Measurements from ENCODE around the gene COL9A3. TPM values are rescaled to one million over a fixed set of nuclear protein-coding genes. Genes with fewer than 3 reads are reported as not detected.

Gene COL9A3
- total RNA-seq, 4 donors from 2014 or later, result 6.0 to 223 (median 8.0) TPM

DNA sequence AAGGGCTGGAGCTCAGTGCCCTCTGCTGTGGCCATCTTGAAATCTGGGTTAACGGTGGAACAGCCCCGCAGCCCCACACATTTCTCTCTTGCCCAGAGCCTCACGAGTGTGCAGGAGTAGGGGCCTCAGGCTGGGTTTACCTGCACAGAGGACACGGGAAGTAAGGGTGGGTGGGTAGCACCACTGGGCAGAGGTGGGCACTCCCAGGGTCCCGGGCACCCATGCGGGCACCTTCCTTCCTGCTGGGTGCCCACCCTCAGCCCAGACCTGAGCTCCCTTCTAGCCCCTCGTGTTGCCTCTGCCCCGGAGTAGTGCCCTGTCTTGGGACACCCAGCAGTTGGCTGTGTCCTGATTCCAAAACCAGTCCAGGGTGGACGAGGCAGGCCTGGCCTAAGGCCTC is 11.2 kb downstream of the COL9A3 start:
- no peak for TF ChIP-seq POLR2AphosphoS5 (IDR thresholded peaks at IDR 0.05)
- TF ChIP-seq, protein P1, sequence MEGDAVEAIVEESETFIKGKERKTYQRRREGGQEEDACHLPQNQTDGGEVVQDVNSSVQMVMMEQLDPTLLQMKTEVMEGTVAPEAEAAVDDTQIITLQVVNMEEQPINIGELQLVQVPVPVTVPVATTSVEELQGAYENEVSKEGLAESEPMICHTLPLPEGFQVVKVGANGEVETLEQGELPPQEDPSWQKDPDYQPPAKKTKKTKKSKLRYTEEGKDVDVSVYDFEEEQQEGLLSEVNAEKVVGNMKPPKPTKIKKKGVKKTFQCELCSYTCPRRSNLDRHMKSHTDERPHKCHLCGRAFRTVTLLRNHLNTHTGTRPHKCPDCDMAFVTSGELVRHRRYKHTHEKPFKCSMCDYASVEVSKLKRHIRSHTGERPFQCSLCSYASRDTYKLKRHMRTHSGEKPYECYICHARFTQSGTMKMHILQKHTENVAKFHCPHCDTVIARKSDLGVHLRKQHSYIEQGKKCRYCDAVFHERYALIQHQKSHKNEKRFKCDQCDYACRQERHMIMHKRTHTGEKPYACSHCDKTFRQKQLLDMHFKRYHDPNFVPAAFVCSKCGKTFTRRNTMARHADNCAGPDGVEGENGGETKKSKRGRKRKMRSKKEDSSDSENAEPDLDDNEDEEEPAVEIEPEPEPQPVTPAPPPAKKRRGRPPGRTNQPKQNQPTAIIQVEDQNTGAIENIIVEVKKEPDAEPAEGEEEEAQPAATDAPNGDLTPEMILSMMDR (IDR thresholded peaks at IDR 0.05), result no peak
- TF ChIP-seq EP300 (IDR thresholded peaks at IDR 0.05; ENCODE audit: low read depth), result no peak
- TF ChIP-seq POLR2A (IDR thresholded peaks at IDR 0.05), result no peak
- H3K27me3 ChIP-seq, result no peaks in the 10 kb centered on the region
- H3K9me3 ChIP-seq, result no peaks in the 10 kb centered on the region
- WGBS, 2 donors (ENCODE audit: low coverage in 1 of 2), result 86% methylated on average over 9 of the region's 9 CpGs; no CpG with 5 or more reads in 1 of the 2 donors
- H3K4me1 ChIP-seq, result peaks cover 31 to 36% (median 33%) of the 10 kb centered on the region in 4 donors
- no peak overlapping the region for H3K4me3 ChIP-seq
- H3K27ac ChIP-seq, result no peak overlapping the region
- DNase-seq, result no peak
- no peaks in the 10 kb centered on the region for H3K36me3 ChIP-seq
- in situ Hi-C loops (cut with MboI; ENCODE audit: low pct_ligation_motif_present in 1 of 4, low pct_unique_long_range_greater_than_20kb in 1 of 4, low sequenced_read_pairs in 3 of 4) (no loop called here), intact Hi-C loops (cut with DNase I; ENCODE audit: low total_unique reads) (no loop called here)

- TF ChIP-seq POLR2A (IDR thresholded peaks at IDR 0.05), result no peak
- in situ Hi-C loops (cut with MboI; ENCODE audit: low pct_ligation_motif_present in 1 of 4, low pct_unique_long_range_greater_than_20kb in 1 of 4, low sequenced_read_pairs in 3 of 4) (no loop called here), intact Hi-C loops (cut with DNase I; ENCODE audit: low total_unique reads) (no loop called here)
- Histone ChIP-seq H3K4me3 (no peak overlapping the region), H3K4me1 (peaks cover 31 to 40% (median 36%) of the 10 kb centered on the region in 4 donors), H3K9me3 (no peaks in the 10 kb centered on the region), H3K27me3 (no peaks in the 10 kb centered on the region), H3K27ac (no peak overlapping the region), H3K36me3 (no peaks in the 10 kb centered on the region)
- WGBS, 2 donors (ENCODE audit: low coverage in 1 of 2), result 83% methylated on average over 28 of the region's 29 CpGs; no CpG with 5 or more reads in 1 of the 2 donors
- no peak for DNase-seq
These were observed 11.8 kb downstream of the COL9A3 start for GRCh38 chr20:62828511-62829230.

DNA sequence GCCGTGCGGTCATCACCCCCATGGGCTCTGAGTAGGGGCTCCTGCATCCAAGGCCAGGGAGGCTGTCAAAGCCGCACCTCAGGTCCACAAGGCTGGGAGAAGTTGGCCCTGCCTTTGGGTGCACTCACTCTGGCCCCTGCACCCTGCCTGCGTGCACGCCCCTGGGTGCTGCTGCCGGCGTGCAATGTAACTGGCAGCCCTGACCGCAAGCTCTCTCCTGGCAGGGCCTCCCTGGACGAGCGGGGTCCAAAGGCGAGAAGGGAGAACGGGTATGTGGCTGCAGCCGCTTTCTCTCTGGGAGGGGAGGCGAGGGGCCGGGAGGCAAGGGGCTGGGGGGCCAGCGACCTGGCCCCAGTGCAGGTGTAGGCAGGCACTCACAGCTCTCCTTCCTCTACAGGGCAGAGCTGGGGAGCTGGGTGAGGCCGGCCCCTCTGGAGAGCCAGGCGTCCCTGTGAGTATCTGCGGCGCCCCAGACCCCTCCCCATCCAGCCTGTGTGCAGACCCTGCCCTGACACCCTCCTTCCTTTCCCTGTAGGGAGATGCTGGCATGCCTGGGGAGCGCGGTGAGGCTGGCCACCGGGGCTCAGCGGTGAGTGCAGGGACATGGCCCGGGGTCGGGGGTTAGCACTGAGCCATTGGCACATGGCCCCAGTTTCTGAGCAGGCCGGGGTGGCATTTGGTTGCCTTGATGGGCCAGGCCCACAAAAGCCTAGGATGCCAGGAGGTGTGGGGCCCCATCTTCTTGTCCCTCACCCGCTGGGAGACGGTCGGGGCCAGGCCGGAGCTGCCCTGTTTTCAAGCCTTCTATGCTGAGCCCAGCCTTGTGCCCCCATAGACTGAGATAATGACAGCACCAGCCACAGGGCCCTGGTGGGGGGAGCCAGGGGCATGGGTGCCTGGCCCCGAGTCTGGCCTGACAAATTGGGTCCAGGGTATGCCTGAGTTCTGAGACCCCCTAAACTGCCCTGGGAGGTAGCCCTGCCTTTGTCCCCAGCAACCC is 12.7 kb downstream of the COL9A3 start:
- TF ChIP-seq POLR2AphosphoS5 (IDR thresholded peaks at IDR 0.05) (no peak), POLR2A (IDR thresholded peaks at IDR 0.05) (no peak), EP300 (IDR thresholded peaks at IDR 0.05; ENCODE audit: low read depth) (no peak)
- TF ChIP-seq, protein P1 (IDR thresholded peaks at IDR 0.05), result no peak
- Histone ChIP-seq H3K4me3 (no peak overlapping the region), H3K36me3 (no peaks in the 10 kb centered on the region), H3K27me3 (no peaks in the 10 kb centered on the region), H3K4me1 (peaks cover 22 to 37% (median 32%) of the 10 kb centered on the region in 4 donors), H3K9me3 (no peaks in the 10 kb centered on the region), H3K27ac (no peak overlapping the region)
- intact Hi-C loops (cut with DNase I; ENCODE audit: low total_unique reads) (no loop called here), in situ Hi-C loops (cut with MboI; ENCODE audit: low pct_ligation_motif_present in 1 of 4, low pct_unique_long_range_greater_than_20kb in 1 of 4, low sequenced_read_pairs in 3 of 4) (no loop called here)
- WGBS, 2 donors (ENCODE audit: low coverage in 1 of 2), result 94% methylated on average over 28 of the region's 32 CpGs; no CpG with 5 or more reads in 1 of the 2 donors
- no peak for DNase-seq

DNA sequence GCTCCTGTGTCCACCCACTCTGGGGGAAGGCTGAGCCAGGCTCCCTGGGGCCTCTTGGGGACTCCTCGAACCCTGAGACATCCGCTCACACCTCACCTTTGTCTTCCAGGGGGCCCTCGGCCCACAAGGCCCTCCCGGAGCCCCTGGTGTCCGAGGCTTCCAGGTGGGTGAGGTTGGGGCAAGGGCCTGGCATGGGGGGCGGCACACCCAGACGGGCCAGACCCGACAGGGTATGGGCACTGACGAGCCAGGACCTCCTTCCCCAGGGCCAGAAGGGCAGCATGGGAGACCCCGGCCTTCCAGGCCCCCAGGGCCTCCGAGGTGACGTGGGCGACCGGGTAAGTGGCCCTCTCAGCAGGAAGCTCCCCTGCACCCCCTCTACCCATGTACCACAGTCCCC is 13.4 kb downstream of the COL9A3 start:
- WGBS, 2 donors (ENCODE audit: low coverage in 1 of 2), result 91% methylated on average over 14 of the region's 14 CpGs; no CpG with 5 or more reads in 1 of the 2 donors
- H3K4me3 ChIP-seq, result no peak overlapping the region
- peaks cover 20 to 31% (median 26%) of the 10 kb centered on the region in 4 donors for H3K4me1 ChIP-seq
- TF ChIP-seq, protein P1 (IDR thresholded peaks at IDR 0.05), result no peak
- TF ChIP-seq EP300 (IDR thresholded peaks at IDR 0.05; ENCODE audit: low read depth), result no peak
- no peak for TF ChIP-seq POLR2A (IDR thresholded peaks at IDR 0.05)
- no peak for TF ChIP-seq POLR2AphosphoS5 (IDR thresholded peaks at IDR 0.05)
- H3K27ac ChIP-seq, result no peak overlapping the region
- in situ Hi-C loops (cut with MboI; ENCODE audit: low pct_ligation_motif_present in 1 of 4, low pct_unique_long_range_greater_than_20kb in 1 of 4, low sequenced_read_pairs in 3 of 4), result no loop called here
- no peaks in the 10 kb centered on the region for H3K27me3 ChIP-seq
- intact Hi-C loops (cut with DNase I; ENCODE audit: low total_unique reads), result no loop called here
- H3K9me3 ChIP-seq, result no peaks in the 10 kb centered on the region
- H3K36me3 ChIP-seq, result no peaks in the 10 kb centered on the region
- no peak for DNase-seq

All from transverse colon (tissue), 4 donors.